DMS114 treated with DMSO at 0.1 percent for 48 hours (cell line): ENCODE data around the gene RIMKLA.

Source experiments
- DNase-seq: peaks from one replicate; lab custom pipeline; 2025; ENCODE audit not compliant: unreplicated experiment; lab: John Stamatoyannopoulos, UW

Gene RIMKLA

GRCh38 chr1:42380586-42381279 lies at the start of gene RIMKLA:
TSS of gene RIMKLA (plus strand) at chr1:42380792. CDS start at chr1:42380935, 143 bp downstream.
- DNase-seq, result peak; percentile 50

- no peak for DNase-seq
Observed at GRCh38 chr1:42332877-42333276, 47.7 kb upstream of the RIMKLA start.

GRCh38 chr1:42333662-42334239 lies 46.8 kb upstream of the RIMKLA start:
- DNase-seq, result no peak

DNA sequence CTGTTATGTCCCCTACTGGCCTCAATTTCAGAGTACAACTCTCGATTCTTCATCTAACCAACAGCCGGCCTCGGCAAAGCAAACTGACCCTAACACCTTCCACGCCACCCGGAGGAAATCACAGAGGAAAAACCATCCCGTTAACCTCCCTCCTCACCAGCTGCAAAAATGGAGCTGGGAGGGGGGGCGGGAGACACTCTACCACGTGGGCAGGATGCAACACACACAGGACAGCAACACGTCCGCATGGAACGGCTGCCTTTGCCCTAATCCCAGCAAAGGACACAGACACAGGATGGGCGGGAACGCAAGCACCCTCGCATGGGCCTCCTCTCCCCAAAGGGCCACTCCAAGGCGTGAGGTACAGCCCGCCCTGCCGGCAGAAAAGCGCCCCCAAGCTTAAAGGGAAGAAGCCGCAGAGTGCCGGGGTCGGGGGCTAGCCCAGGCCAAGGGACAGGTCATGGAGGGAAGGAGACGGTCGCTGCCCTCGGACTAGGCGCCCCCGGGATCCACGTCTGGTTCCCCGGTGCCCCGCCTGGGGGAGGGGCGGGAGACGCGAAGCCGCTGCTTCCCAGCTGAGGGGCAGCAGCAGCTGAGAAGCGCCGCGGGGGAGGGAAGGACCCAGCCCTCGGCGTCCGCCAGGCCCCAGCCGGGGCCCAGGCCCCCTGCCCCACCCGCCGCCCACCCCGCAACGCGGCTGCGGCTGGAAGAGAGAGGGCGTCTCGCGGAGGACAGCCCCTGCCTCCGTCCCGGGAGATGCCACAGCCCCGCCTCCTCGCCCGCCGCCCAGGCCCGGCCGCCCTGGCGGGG lies 46.1 kb upstream of the RIMKLA start:
- DNase-seq, result peak; percentile 28

DNA sequence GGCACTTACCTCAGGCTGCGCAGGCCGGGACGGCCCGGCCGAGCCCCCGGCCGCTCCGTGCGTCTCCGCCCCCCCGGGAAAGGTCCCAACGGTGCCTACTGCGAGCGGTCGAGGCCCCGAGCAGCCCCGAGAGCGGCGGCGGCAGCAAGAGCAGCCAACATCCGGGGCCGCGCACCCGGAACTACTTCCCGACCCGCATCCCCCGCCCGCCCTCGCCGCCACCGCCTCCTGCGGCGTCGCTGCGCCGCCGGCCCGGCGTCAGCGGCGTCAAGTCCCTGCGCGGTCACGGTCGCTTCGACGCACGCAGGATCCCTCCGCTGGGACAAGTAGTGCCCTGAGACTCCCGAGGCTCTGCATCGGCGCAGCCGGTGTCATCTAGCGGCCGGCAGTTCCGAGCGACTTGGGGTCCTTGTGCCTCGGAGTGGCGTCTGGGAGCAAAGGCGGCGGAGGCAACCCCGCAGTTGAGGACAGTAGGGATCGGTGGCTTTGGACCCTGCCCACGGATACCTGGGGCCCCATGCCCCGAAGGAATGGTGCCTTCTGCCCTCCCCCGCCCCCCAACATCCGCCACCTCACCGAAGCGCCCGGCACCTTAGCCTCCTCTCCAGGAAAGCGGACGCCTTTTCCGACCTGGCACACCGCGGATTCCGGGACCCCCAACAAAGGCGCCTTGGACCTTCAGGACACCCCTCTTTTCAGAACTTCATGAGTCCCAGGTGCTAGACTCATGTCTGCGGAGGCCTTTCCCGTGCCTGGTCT lies 45.4 kb upstream of the RIMKLA start, which contains the start of gene FOXJ3:
Gene FOXJ3, minus strand, starts transcription at position 186 of the 759 bp plus-strand sequence. CDS start 24,142 bp downstream, outside the sequence.
- DNase-seq, result peak; percentile 79

DNA sequence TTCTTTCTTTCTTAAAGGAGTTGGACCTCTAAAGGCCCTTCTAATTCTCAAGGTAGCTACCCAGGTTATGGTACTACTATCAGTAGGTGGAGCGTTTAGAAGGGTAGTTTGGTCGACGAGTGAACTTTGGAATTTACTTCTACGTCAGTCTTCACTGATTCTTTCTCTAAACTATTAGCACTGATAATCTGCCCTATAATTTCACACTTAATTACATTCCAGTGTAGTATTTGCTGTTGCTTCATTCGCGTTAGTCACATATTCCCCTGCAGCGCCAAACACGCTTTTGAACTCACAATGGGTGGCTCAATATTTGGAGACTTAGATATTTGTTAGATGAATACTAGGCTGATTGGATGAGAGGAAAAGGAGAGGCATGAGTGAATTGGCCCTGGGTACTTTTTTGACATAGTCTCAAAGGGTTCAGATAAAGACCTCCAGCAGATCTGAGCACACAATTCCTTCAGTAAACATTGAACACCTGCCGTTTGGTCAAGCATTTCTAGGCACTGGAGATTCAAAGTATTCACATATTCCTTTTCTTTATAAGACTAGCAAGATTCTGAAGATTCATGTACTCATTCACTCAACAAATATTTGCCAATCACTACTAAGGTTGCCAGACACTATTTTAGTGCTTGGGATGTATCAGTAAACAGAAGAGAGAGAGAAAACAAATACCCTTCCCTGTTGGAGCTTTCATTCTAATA lies 44.6 kb upstream of the RIMKLA start:
- DNase-seq, result no peak

DNA sequence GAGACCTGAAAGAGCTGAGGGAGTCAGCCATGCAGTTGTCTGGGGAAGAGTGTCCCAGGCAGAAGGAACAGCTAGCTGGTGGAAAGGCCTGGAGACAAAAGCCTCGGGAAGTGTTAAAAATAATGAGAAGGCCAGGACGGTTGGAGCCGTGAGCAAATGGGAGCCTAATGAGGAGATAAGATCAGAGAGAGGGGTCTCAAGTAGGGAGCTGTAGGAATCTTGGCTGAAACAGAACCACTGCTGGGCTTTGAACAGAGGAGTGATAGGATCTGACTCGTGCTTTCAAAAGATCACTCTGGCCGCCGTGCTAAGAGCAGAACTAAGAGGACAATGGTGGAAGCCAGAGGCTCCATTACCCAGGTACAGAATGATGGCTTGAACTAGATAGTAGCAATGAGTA lies 43.6 kb upstream of the RIMKLA start:
- no peak for DNase-seq

DNA sequence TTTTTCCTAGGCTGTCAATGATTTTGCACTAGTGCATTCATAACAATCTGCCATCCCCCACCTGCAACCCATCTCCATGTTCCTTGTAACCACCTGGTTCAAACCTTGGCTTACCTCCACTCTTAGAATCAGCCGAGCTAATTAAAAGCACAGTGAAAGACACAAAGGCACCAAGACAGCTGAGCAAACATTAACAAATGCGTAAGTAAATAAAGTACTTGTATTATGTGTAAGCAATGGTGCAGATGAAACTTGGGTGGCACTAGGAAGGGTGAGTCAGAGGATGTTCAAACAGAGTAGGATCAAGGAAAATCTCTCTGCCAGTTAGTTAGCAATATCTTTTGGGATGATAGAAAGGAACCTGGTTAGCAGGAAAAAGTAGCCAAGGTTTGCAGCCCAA lies 40.5 kb upstream of the RIMKLA start:
- no peak for DNase-seq

GRCh38 chr1:42340901-42341300 lies 39.7 kb upstream of the RIMKLA start:
- DNase-seq, result no peak

DNA sequence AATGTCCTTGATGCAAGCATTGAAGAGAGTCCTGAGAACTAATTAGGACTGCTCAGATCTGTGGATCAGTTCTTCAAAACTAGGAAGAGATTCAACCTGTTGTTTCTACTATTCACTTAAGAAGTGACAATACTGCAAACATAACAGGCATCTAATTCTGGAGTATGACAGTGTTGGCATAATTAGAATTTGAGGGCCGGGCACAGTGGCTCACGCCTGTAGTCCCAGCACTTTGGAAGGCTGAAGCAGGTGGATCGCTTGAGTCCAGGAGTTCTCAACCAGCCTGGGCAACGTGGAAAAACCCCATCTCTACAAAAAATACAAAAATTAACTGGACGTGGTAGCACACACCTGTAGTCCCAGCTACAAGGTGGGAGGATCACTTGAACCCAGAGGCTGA lies 37.5 kb upstream of the RIMKLA start:
- DNase-seq, result no peak

DNA sequence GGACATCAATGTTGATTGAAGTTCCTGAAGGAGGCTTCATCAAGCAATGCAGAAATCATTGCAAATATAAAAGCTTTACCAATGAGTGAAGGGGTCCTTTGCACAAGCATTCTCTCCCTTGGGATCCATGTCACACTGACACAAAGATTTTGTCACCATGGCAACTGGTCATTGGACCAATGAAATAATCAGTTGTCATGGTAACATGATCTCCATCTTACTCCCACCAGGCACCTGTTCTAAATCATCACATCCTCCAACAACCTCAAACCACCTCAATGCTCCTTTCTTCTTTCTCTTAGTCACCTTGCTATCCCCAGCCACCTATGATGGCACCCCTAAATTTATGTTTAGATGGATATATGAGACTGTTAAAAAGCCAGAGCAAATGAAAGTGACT lies 32.1 kb upstream of the RIMKLA start:
- DNase-seq, result no peak

GRCh38 chr1:42350086-42350485 lies 30.5 kb upstream of the RIMKLA start:
- no peak for DNase-seq

- no peak for DNase-seq
Observed at GRCh38 chr1:42358791-42359190, 21.8 kb upstream of the RIMKLA start.

GRCh38 chr1:42359466-42359865 lies 21.1 kb upstream of the RIMKLA start:
- DNase-seq, result no peak

DNA sequence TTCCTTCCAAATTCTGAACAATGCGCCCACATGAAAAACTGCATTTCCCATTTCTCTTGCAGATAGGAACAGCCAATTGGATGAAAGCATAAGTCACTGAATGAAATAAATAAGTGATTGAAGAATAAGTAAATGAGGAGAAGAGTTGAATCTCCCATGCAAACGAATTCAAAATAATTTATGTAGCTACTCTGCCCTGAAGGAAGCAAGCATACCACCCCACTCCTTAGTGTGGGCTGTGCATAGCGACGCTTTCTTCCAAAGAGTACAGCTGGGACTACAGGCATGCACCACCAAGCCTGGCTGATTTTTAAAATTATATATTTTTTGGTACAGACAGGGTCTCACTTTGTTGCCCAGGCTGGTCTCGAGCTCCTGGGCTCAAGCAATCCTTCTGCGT lies 16.5 kb upstream of the RIMKLA start:
- DNase-seq, result no peak

DNA sequence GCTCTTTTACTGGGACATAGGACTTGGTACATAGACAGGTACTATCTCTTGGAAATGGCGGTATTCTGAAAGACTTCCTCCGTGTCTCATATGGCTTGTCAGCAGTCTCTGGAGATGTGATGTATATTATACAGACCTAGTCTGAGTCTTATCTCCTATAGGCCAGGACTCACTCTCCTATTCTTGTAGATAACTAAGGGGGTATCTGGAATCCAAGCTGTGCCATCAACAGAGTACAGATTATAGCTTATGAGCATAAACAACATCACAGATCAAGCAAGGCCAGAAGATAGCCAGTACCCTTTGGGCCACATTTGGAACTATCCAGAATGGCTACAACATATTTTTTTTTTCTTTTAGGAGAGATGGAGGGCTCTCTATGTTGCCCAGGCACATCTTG lies 16.1 kb upstream of the RIMKLA start:
- no peak for DNase-seq

GRCh38 chr1:42365118-42365517 lies 15.5 kb upstream of the RIMKLA start:
- DNase-seq, result no peak

DNA sequence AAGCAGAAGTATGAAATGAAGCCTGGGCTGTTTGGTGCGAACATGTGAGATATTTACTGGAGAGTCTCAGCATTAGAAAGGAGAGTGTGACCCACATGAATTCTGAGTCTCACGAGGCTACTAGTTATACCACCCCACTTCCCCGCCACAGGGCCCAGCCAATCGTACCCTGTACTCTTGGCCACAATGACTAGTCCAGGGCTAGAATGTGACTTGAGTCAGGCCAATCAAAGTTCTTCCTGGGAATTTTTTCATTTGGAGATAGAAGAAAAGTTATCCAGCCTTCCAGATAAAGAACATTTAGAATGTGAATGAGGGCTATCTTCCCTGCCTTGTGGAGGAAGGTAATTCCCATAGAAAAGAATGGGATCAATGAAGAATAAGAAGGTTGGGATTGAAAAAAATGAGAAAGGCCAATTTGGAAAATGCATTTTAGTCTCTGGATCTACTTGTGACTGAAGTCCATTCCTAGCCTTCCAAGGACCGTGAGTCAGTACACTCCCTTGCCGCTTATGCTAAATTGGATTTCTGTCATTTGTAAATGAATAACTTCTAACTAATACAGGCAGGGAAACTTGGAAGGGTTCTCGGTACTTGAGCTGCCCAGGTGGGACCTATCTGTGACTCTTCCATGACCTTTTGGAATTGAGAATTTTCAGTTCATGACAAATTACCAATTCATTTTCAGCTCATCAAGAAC lies 12.3 kb upstream of the RIMKLA start:
- no peak for DNase-seq

DNA sequence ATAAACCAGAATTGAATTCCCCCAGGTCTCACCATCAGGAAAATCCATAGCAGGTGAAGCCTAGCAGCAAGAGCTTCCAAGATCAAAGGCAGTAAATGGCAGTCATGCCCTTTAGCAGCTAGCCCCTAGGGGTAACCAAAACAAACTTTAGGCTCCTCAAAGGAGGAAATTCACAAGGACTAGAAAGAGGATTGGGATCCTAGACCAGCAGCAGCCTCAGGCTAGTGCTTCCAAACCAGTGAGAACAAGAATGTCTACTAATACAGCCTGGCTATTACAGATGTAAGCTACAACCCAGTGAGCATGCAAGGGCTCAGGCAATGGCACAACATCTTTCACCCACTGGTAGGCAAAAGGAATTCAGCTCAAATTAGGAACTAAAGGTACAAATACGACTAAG lies 11.1 kb upstream of the RIMKLA start:
- DNase-seq, result no peak
